ENCODE measurements around the gene TRAM2. TPM values are rescaled to one million over a fixed set of nuclear protein-coding genes. Genes with fewer than 3 reads are reported as not detected.

Gene TRAM2
- total and polyA plus RNA-seq, 9 of the 15 experiments (the other 6 are each of a cell fraction or from before 2014, with no cell fraction given) = 2.6 to 13.3 (median 8.9) TPM

DNA sequence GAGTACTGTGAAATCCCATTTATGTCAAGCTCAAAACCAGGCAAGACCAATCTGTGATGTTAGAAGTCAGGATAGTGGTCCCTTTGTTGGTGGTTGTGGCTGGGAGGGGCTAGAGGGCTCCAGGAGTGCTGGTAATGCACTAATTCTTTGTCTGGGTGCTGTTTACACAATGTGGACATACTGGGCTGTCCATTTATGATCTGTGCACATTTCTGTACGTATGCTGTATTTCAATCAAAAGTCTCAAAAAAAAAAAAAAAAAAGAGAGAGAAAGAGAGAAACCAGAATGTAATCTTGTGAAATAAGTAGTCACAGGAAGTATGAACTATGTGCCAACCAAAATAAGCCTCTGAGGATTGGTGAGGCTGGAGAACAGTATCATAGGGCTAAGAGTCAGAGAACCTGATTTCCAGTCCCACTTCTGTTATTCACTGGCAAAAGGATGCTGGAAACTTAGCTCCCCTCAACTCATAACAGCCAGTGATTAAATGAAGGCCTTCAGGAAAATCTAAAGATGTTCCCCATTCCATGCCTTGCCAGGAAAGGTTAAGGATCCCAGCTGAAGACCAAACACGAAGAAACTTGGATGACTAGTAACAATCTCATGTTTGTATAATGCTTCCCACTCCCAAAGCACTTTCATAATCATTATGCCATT lies 19.6 kb upstream of the TRAM2 start (continued):
- TF ChIP-seq CREB3L1 (IDR thresholded peaks at IDR 0.05; ENCODE audit: borderline replicate concordance, low read depth) = no peak
- no peak for TF ChIP-seq KAT7 (CRISPR knock-in tag; IDR thresholded peaks at IDR 0.05; ENCODE audit: borderline replicate concordance)
- TF ChIP-seq ZNF318 (IDR thresholded peaks at IDR 0.05; ENCODE audit: borderline replicate concordance in 1 of 2, low read depth in 1 of 2) = no peak
- no peak for TF ChIP-seq HEY1 (CRISPR knock-in tag; IDR thresholded peaks at IDR 0.05; ENCODE audit: borderline replicate concordance)
- no peak for TF ChIP-seq GMEB1 (CRISPR knock-in tag; IDR thresholded peaks at IDR 0.05)
